Keratinocyte (primary cell): ENCODE data around the gene APMAP. TPM values are rescaled to one million over a fixed set of nuclear protein-coding genes. Genes with fewer than 3 reads are reported as not detected.

Experiments
- DNase-seq: peaks from one replicate; pipeline ENCODE4 v3.0.0-alpha.2; 2011; ENCODE audit warnings: low read depth, missing footprints, low spot score
- FAIRE-seq: peaks from 2 replicates; lab custom pipeline; 2011; peaks lifted over from hg19 to GRCh38; lab: Jason Lieb, UNC
- H2AFZ ChIP-seq: 2 replicates; pipeline ENCODE4 v1.6.0; 2012; ENCODE audit warnings: low read length, control low read depth, inconsistent platforms; ENCODE audit not compliant: control insufficient read depth
- H3K27ac ChIP-seq: 2 replicates; pipeline ENCODE4 v1.5.1; 2011; ENCODE audit warnings: low read length; ENCODE audit not compliant: control insufficient read depth, insufficient read depth
- H3K27me3 ChIP-seq: 3 replicates; pipeline ENCODE4 v1.6.0; 2011; ENCODE audit warnings: low read length; ENCODE audit not compliant: control insufficient read depth, insufficient read depth; ENCODE audit errors: extremely low read depth
- H3K36me3 ChIP-seq, 2 experiments: 2 replicates in 1 of 2; 3 replicates in 1 of 2; pipeline ENCODE4 v1.5.1; 2011; ENCODE audit warnings: low read length in 2 of 2, mild to moderate bottlenecking in 1 of 2; ENCODE audit not compliant: control insufficient read depth in 2 of 2, insufficient read depth in 2 of 2; ENCODE audit errors: extremely low read depth in 1 of 2
- H3K4me1 ChIP-seq: 3 replicates; pipeline ENCODE4 v1.5.1; 2011; ENCODE audit warnings: low read length; ENCODE audit not compliant: control insufficient read depth, insufficient read depth; ENCODE audit errors: extremely low read depth
- H3K4me2 ChIP-seq: 3 replicates; pipeline ENCODE4 v1.6.0; 2011; ENCODE audit warnings: low read depth, low read length; ENCODE audit not compliant: control insufficient read depth, insufficient read depth; ENCODE audit errors: extremely low read depth
- H3K4me3 ChIP-seq, 3 experiments: fragments of 200-600 bp in 1 of 3; sonication (generic) in 1 of 3; 2 replicates in 2 of 3; 3 replicates in 1 of 3; pipeline ENCODE4 v1.5.1; 2011 to 2016; ENCODE audit warnings: low read length in 3 of 3, mild to moderate bottlenecking in 3 of 3, control low read depth in 2 of 3, inconsistent platforms in 1 of 3, low read depth in 1 of 3, mixed read lengths in 1 of 3, mixed run types in 1 of 3, moderate library complexity in 1 of 3; ENCODE audit not compliant: control insufficient read depth in 2 of 3, insufficient read depth in 2 of 3; ENCODE audit errors: extremely low read depth in 1 of 3
- H3K79me2 ChIP-seq: 2 replicates; pipeline ENCODE4 v1.6.0; 2012; ENCODE audit warnings: low read length; ENCODE audit not compliant: control insufficient read depth, insufficient read depth
- H3K9ac ChIP-seq: 3 replicates; pipeline ENCODE4 v1.6.0; 2011; ENCODE audit warnings: low read length; ENCODE audit not compliant: control insufficient read depth, insufficient read depth; ENCODE audit errors: extremely low read depth
- H3K9me1 ChIP-seq: 3 replicates; pipeline ENCODE4 v1.6.0; 2011; ENCODE audit warnings: low read length; ENCODE audit not compliant: control insufficient read depth, insufficient read depth; ENCODE audit errors: extremely low read depth
- H3K9me3 ChIP-seq: 2 replicates; pipeline ENCODE4 v1.5.1; 2012; ENCODE audit warnings: low read depth, low read length; ENCODE audit not compliant: control insufficient read depth
- H4K20me1 ChIP-seq: 3 replicates; pipeline ENCODE4 v1.6.0; 2011; ENCODE audit warnings: low read length; ENCODE audit not compliant: control insufficient read depth, insufficient read depth; ENCODE audit errors: extremely low read depth
- CTCF ChIP-seq, 3 experiments: IDR thresholded peaks in 1 of 3; conservative IDR thresholded peaks in 1 of 3; optimal IDR thresholded peaks in 1 of 3; 2 replicates in 2 of 3; 3 replicates in 1 of 3; pipeline versions ENCODE3 to v1.5.1; 2011; ENCODE audit warnings: low read length in 3 of 3, mild to moderate bottlenecking in 3 of 3, moderate library complexity in 2 of 3, control low read depth in 1 of 3, inconsistent platforms in 1 of 3; ENCODE audit not compliant: insufficient read depth in 2 of 3; ENCODE audit errors: extremely low read depth in 1 of 3
- EZH2 ChIP-seq: IDR thresholded peaks from one replicate; pipeline ENCODE4 v1.6.1; 2012; ENCODE audit warnings: inconsistent platforms, mild to moderate bottlenecking, low read length, moderate library complexity
- dilution Hi-C: fragments of 300-500 bp; cut with MboI; formaldehyde crosslinking; loops from one replicate; pipeline ENCODE4 v1.7.0; 2020; ENCODE audit warnings: low sequenced_read_pairs; ENCODE audit not compliant: extremely low pct_ligation_motif_present
- polyA plus RNA-seq, 5 experiments: library from polyadenylated mRNA; depleted of rRNA in 3 of 5; stranded (reverse) in 3 of 5; stranded (forward) in 1 of 5; unstranded in 1 of 5; fragments of >200 nt; gene quantifications; 1 replicate in 1 of 5; 2 replicates in 3 of 5; 3 replicates in 1 of 5; pipeline versions ENCODE4 v1.2.1 to v1.2.3, GENCODE V29; 2011 to 2012; ENCODE audit warnings: missing spikeins in 2 of 5, low read depth in 1 of 5, low replicate concordance in 1 of 5

The APMAP gene
- polyA plus RNA-seq, 1 donor (not counting 4 experiments of a cell fraction or from before 2014, with no cell fraction given), result 48.9 TPM

GRCh38 chr20:24979036-24979960 is 13.3 kb downstream of the APMAP start:
- no peaks in the 10 kb centered on the region for H3K4me1 ChIP-seq
- H4K20me1 ChIP-seq, result no peaks in the 10 kb centered on the region
- no peak overlapping the region for H3K4me3 ChIP-seq
- H3K4me2 ChIP-seq, result no peak overlapping the region
- H3K27me3 ChIP-seq, result no peaks in the 10 kb centered on the region
- TF ChIP-seq CTCF (optimal IDR thresholded peaks at IDR 0.05 in 1 of 3, IDR thresholded peaks at IDR 0.05 in 1 of 3, conservative IDR thresholded peaks at IDR 0.05 in 1 of 3; ENCODE audit: extremely low read depth in 1 of 3, insufficient read depth in 2 of 3, low read length in 3 of 3), result no peak
- TF ChIP-seq EZH2, result no peak
- dilution Hi-C loops, result no loop called here
- DNase-seq (no peak), FAIRE-seq (no peak)
- no peak overlapping the region for H3K9ac ChIP-seq
- no peak overlapping the region for H2AFZ ChIP-seq
- H3K9me3 ChIP-seq, result peaks cover 5% of the 10 kb centered on the region
- peaks cover 0 to 7% of the 10 kb centered on the region in 2 experiments for H3K36me3 ChIP-seq
- no peaks in the 10 kb centered on the region for H3K79me2 ChIP-seq
- H3K9me1 ChIP-seq, result no peaks in the 10 kb centered on the region
- H3K27ac ChIP-seq, result no peak overlapping the region

DNA sequence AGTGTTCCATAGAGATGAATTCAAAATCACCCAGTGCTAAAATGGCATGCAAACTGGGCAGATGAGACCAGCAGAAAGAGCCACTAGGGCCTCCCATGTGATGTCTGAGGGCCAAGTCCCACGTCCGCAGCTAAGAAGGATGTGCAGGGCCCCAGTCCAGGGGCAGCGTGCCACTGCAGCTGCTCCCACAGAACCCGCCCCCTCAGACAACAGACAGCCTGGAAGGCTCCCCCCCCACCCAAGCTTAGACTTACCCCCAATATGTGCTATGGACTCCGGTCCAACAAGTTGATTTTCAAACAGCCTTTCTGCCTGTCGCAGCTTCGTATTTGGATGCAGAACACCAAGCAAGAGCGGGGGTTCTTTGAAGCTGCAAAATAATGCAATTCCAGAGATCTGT is 14.0 kb downstream of the APMAP start:
- no peaks in the 10 kb centered on the region for H3K79me2 ChIP-seq
- no peak for TF ChIP-seq EZH2
- H3K36me3 ChIP-seq, result peaks cover 0 to 11% of the 10 kb centered on the region in 2 experiments

More for the DNA sequence above, 14.0 kb downstream of the APMAP start:
- Histone ChIP-seq H3K9me3 (peaks cover 5% of the 10 kb centered on the region), H3K9me1 (no peaks in the 10 kb centered on the region), H3K9ac (no peak overlapping the region), H4K20me1 (no peaks in the 10 kb centered on the region), H3K27ac (no peak overlapping the region), H2AFZ (no peak overlapping the region), H3K4me3 (no peak overlapping the region), H3K4me1 (no peaks in the 10 kb centered on the region), H3K4me2 (no peak overlapping the region), H3K27me3 (no peaks in the 10 kb centered on the region)
- dilution Hi-C loops, result no loop called here
- FAIRE-seq (no peak), DNase-seq (no peak)
